Eye (tissue), 1 donor: ENCODE results near the gene GRM8.
"Not testable (repeated sequence)": the region's sequence is repeated elsewhere in the genome, so short reads cannot be mapped to it uniquely, and the experiment has no call there.

Experiments
- DNase-seq: peaks from one replicate; pipeline ENCODE4 v3.0.0-alpha.2; 2015

Gene GRM8

DNA sequence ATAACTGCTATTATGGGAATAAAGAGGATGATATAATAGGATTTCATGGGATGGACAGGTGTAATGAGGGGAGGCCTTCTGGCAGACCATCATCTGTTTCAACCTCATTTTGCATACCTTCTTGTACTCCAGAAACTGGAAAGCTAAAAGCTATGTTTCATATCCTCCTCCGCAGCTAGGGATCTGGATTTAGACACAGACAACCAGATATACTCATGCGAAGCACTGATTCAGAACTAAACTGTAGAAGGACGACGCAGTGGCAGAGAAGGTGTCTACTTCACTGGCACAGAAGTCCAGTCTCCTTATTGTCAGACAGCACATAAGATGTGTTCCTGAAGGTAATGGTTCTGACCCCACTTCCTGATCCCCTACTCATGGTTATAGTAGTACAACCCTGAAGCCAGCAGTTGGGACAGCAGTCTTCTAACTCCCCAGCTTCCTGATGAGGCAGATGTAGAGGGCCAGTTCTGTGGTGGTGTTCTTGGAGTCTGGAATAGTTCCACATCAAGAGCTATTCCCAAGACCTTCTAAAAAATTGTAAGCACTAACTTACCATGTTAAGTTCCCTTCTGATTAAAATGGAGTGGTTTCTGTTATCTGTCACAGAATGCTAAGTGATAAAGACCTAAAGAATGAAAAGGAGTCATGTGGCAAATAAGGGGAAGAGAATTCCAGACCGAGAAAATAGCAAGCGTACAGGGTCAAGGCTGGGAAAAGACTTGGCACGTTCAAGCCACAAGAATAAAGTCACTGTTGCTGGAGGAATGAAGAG is 550.3 kb downstream of the GRM8 start:
- no peak for DNase-seq

DNA sequence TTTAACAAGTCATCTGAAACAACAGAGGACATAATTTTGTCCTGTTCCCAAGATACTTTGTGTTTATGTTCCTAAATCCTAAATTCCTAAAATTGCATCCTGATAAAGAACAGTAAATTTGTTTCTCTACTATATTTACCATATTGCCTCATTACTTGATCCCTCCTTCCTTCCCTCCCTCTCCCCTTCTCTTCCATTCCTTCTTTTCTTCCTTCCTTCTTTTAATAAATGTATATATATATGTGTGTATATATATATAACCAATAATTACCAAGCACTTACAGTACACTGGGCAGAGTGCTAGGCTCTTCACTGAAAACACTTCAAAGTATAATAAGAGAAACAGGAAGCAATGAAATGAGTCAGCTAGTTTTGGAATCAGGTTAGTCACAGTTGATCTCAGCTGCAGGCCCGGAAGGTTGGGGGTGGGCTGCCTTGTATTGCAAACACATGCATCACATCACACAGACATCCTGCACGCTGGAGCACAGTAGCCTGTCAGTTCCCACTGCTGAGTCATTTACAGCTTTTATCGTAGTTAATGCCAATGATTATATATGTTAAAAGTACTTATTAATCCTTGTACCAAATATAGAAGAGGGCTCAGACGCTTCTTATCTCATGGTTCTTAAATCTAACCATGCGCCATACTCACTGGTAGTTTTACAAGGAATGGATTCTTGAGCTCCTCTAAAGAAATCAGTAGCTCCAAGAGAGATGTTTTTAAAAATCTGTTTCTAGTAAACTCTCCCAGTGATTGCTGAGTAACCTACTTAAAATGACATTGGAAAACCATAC is 551.7 kb downstream of the GRM8 start:
- peak; percentile 81 for DNase-seq

DNA sequence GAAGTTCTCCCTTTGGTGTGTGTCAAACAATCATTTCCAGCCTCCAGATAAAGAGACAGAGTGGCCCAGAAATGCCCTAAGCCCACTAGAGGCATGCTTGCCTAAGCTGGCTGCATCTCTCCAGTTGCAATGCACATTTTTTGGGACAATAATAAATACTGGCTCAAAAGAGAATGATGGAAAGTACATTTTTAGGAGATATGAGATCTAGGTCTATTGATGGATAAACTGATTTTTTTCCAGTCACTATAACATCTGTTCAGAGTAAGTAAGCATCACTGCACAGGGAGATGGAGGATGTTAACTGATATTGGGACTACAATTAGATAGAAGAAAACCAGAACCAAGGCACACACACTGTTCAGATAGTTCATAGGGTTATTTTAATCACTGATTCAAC is 553.0 kb downstream of the GRM8 start:
- no peak for DNase-seq

DNA sequence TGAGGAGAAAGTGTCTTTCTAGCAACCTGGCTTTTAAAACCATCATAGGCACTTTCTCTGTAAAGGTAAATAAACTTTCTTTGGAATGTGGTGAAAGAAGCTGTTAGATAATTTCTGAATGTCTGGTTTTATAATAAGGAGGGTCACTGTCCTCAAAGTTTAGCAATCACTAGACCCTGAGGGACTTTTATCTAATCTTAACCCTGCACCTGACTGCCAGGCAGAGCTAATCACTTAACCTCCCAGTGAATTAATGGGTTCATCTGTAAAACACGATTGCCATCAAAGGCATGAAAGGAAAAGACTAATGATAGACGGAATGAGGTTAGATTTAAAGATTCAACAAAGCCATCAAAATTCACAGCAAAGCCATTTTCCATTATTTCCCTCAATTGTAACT is 553.8 kb downstream of the GRM8 start:
- no peak for DNase-seq

DNA sequence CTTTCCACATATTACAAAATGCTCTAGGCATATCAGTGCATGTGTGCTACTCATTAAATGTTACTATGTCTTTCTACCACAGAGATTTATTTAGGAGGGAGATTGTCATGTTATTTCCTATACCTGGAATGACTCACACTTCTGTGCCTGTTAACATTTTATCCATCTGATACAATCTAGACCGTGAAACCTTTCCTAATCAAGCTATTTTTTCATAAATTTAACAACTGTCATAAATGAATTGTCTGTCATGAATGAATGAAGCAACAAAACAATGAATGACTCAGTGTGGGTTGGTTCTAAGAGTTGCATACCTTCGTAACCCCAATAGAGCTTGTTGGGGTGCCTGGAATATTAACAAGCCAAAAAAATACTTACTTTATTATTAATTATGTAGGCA is 554.3 kb downstream of the GRM8 start:
- DNase-seq: no peak

DNA sequence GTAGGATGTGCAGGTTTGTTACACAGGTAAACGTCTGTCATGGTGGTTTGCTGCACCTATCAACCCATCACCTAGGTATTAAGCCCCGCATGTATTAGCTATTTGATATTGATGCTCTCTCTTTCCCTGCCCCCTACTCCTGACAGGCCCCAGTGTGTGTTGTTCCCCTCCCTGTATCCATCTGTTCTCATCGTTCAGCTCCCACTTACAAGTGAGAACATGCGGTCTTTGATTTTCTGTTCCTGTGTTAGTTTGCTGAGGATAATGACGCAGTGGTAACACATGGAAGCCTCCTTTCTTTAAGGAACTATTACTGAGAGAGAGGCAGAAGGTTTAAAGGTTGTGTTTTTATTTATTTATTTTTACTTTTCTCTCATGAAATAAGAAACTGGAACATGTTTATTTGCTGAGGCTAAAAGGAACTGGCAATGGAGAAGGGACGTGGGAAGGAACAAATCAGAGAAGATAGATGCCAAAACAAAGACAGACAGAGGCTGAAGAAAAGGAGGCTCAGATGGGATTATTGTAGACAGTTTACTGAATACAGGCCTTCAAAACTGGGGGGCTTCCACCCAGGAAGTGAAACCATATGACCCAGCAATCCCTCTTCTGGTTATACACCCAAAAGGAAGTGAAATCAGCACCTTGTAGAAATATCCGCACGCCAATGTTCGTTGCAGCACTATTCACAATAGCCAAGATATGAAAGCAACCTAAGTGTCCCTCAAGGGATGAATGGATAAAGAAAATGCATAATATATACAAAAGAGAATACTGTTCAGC is 556.3 kb downstream of the GRM8 start:
- DNase-seq: no peak

DNA sequence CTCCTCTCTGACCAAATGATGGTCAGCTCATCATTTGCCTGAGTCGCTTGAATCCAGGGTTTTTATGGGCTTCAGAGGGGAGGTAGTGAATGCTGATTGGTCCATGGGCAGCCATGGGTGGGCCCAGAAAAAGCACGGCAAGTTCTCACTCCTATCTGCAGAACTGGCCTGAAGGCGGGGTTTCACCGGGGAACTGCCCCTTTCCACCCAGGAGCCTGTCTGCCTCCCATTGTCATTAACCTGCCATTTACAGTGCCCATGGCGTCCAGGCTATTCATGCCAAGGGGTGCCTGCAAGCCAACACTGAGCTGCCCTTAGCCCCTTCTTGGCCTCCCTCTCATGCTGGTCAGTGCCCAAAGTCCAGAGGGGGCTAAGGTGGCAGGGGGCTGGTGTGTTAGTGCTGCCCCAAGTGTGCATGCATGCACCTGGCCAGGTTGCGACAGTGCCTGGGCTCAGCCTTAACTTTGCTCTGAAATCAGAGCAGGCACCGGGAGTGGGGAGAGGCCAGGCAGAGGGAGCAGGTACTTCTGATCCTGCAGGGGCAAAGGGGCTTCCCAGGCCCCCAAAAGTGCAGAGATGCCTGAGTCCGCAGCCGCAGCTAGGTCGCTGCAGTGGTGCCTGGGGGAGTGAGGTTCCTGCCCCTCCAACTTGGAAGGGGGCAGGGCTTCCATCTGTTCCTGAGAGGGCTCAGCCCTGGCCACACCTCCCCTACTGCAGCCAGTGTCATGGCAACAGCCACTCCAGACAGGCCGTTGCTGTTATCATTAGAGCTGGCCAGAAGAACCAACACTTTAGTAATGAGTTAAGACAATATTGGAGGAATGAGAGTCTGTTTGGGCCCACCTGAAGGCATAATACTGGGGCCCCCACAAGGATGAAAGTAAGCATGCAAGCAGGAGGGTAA is 561.6 kb downstream of the GRM8 start:
- no peak for DNase-seq

DNA sequence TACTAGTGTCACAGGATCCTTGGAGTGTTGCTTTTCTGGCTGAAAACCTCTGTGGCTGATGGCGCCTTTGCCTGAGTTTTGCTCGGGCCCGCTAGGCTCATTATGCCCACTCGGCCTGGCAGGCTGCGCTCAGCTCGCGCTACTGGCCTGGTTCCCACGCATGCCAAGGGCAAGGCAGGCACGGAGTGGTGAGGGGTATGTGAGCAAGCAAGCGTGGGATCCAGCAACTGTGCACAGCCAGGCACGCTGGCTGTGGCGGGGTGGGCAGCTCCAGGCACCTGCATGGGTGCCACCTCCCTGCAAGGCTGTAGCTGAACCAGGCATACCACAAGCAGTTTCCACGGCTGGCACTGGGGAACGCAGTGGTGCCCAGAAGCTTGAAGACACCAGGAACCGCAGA is 562.6 kb downstream of the GRM8 start:
- no peak for DNase-seq

DNA sequence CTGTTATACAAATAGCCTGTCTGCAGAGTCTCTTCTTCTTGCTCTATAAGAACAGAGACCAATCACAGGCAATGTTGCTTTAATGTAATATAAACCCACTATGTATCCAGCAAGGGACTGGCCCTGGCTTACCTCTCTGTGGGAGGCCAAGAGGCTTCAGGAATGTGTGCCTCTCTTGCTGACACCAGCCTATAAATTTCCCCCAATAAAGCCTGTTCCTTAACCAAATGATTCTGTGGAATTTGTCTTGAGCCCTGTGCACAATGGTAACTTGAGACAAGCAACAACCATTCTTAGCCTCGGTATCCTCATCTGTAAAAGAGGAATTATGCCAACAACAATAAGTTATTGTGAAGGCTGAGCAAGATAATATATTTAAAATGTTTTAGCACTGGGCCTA is 563.7 kb downstream of the GRM8 start:
- DNase-seq: no peak

DNA sequence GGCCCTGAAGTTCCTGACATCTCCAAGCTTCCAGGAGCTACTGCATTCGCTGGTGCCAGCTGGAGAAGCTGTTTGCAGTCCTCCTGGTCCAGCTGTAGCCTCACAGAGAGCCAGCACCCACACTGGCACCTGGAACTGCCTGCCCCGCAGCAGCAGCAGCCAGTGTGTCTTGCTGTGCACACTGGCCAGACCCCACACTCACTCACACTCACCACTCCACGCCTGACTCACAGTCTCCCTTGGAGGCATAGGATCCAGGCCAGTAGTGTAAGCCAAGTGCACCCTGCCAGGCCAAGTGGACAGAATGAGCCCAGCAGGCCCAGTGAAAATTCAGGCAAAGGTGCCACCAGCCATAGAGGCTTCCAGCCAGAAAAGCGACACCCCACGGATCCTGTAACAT is 566.3 kb downstream of the GRM8 start:
- no peak for DNase-seq

DNA sequence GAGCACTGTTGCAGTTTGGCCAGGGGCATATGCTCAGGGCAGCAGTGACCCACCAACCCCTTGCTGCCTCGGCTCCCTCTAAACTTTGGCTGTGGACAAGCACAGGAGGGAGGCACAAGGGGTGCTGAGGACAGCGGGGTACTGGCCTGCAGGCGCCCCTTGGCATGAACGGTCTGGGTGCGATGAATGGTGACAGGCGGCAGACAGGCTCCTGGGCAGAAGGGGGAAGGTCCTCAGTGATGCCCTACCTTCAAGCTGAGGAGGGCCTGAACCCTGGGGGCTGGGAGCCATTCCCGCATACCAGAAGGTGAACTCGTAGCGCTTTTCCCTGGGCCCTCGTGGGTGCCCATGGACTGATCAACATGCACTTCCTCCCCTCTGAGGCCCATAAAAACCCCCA is 567.1 kb downstream of the GRM8 start:
- no peak for DNase-seq

DNA sequence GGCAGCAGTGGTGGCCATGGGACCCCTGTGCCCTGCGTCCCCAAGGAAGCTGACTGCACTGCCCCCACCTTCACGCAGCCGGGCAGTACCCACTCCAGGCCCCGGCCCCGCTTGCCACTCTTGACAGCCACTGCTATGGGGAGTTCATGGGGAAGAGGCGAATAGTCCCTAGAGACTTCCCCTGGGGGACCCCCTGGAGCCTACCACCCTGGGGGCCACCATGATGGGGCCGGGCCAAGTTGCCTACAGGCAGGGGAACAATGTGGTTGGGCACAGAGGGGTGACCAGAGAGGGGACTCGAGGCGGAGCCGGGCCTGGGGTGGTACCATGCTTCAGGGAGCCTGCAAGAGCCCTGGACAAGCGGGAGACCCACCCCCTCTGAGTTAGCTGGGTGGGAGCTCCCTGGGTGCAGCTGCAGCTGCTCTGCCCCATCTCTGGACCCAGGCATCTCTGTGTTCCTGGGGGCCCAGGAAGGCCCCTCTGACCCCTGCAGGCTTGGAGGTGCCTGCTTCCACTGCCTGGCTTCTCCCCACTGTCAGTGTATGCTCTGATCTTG is 567.6 kb downstream of the GRM8 start:
- DNase-seq: no peak

DNA sequence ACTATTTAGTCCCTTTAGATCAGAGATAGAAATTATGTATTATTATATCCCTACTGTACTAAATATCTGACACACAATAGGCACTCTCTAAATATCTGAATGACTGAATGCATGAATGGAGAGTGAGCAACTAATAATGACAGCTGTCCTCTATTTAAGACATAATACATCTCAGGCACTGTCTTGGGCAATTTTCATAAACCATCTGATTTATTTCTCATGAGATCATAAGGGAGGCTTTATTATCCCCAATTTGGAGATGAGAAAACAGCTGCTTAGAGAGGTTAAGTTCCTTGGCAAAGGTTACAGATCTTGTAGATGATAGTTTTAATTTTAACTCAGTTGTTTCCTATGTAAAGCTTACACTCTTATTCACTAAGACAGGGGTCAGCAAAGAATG is 570.6 kb downstream of the GRM8 start:
- DNase-seq: no peak

DNA sequence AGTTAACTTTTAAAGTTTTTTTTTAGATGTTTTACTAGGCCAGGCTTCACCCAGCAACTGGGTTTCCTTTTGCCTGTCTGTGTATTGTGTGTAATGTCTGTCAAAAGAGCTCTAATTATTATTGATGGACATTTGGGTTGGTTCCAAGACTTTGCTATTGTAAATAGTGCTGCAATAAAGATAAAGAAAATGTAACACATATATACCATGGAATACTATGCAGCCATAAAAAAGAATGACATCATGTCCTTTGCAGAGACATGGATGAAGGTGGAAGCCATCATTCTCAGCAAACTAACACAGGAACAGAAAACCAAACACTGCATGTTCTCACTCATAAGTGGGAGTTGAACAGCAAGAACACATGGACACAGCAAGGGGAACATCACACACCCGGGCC is 584.0 kb downstream of the GRM8 start:
- DNase-seq: not testable (repeated sequence)

DNA sequence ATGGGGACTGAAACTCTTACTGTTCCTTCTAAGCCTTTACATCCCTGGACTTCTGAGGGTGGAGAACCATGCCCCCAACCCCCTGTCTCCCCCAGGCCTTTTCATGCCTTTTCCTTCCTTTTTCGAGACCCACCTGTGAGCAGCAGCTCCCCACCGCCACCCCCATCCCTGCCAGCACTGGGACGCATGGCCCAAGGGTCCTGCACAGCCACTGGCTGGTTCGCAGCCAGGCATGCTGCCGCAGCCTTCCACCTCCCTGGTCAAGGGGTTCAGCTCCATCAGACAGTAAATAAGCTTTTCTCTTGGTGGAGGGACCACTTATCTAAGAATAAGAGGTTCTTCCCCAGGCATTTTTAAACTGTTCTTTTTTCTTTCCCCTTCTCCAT is 584.4 kb downstream of the GRM8 start:
- DNase-seq: no peak

DNA sequence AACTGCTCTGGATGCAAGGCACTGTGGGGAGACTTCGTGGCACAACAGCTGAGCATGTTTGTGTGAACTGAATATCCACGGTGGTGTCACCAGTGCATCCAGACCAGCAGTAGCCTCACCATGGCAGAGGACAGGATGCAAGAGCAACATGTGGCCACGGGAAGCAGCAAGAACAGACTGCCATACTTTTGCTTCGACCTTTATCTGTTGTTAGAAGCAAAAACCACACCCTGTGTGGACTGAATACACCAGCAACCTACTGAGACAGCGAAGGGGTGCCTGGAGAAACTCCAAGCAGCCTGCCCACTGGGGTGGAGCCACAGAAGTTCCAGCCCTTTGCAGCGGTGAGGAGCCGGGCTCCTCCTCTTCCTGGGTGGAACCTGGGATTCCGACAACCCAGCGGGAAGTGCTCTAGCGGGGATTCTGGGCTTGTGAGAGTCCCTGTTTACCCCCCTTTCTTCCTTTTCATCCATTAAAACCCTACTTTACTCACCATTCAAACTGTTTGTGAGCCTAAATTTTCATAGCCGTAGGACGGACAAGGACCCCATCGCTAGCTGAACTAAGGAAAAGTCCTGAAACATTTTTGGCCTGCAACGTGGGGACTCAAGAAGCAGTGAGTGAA is 584.9 kb downstream of the GRM8 start:
- DNase-seq: no peak

DNA sequence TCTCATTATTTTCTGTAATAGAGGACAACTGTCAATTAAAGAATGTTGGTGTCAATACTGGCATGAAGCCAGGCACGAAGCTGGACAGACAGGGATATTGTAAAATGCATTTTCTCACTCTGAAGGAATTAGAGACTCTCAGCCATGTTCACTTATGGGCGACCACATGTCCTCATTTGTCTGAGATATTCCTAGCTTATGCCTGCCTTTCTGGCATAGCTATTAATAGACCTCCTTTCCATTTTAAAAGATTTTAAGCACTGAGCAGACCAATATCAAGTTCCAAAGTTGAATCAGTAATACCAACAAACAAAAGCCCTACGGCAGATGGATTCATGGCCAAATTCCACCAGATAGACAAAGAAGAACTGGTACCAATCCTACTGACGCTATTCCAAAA is 589.9 kb downstream of the GRM8 start:
- no peak for DNase-seq

DNA sequence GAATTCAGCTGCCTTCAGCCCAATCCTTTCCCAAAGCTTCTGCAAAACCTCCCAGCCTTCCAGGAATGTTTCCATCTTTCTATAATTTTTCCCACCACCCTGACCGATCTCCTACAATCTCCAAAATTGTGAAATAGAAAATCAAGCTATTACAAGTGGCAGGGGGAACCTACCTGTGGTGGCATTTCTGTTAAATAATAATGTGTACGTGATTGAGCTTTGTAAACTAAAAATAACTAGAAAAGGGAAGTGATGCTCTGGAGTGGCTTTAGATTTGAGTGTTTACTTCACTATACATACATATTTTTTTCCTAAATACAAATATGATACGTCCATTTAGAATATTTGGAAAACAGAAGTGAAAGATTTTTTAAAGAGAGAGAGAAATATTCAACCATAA is 593.6 kb downstream of the GRM8 start:
- no peak for DNase-seq

DNA sequence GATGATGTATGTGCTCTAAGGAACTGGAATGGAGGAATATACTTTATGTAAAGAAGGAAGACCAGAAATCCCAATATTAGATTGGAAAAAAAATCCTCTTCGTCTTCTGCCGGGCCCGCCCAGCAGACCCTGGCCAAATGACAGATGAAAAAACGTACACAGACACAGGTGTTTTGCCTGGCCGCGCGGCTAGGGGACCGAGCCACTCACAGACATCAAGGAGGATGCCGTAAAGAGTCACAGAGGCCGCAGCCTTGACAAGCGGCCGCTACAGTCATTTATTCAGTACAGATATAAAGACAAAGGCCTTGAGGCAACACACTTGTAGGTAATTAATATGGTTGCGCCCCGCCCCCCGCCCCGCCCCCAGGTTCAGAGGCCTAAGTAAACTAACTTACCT is 594.1 kb downstream of the GRM8 start:
- no peak for DNase-seq

DNA sequence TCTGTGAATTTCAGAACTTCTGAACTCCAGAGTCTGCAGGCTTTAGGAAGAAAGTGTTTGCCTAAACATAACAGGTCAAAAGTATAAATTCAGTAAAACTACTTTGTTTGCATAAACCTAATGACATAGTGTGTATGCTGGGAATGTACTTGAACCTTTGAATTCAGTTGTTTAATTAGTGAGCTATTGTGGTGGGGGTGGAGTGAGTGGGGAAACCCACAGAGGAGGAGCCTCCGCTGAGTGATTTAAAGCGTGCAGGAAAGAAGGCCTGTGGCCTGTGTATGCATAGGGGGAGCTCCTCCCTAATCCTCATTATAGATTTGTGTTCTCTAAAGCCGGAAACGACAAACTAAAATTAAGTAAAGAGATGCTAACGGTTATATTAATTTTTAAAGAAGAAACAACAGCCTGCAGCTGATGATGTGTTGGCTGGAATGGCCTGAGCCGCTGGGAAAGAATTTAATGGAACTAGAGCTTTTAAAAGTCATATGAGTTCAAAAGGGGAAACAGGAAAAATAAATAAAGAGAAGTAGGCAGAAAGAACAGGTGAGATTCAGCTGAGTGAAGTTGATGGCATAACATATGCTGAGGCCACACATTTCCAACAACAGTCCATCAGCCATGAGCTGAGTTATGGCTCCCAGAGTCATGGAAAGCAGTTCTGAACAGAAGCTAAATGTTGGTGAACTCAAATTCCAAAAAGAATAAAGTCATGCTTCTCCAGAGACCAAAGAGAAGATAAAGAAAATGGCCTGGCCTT is 595.0 kb downstream of the GRM8 start:
- no peak for DNase-seq

DNA sequence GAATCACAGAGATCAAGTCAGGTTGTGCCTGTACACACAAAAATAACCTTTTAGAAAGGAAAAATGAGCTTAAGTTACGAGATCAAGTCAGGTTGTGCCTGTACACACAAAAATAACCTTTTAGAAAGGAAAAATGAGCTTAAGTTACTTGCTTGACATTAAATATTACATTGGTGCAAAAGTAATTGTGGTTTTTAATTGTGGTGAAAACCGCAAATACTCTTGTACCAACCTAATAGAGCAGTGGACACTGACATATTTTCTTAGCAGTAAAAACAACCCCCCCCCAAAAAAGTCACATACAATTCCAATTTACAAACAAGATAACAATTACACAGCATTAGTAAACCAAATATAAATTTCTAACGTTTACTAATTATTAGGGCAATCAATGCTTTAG is 595.6 kb downstream of the GRM8 start:
- DNase-seq: no peak
